LNCAP (cell line): Measurements from ENCODE around the gene CDH4.

ENCODE experiments used
- CTCF ChIP-seq: fragments of 450-650 bp; IDR thresholded peaks from 2 replicates; pipeline ENCODE4 v1.5.1; 2017; ENCODE audit warnings: mild to moderate bottlenecking

CDH4 gene

GRCh38 chr20:61812121-61812844, 560.2 kb downstream of the CDH4 start:
- TF ChIP-seq CTCF, result no peak

GRCh38 chr20:61812845-61813485, 560.9 kb downstream of the CDH4 start:
- TF ChIP-seq CTCF, result no peak

GRCh38 chr20:61813791-61814190, 561.7 kb downstream of the CDH4 start:
- TF ChIP-seq CTCF, result no peak

GRCh38 chr20:61814244-61814643, 562.2 kb downstream of the CDH4 start:
- no peak for TF ChIP-seq CTCF

GRCh38 chr20:61814726-61815125, 562.7 kb downstream of the CDH4 start:
- no peak for TF ChIP-seq CTCF

GRCh38 chr20:61815176-61815575, 563.1 kb downstream of the CDH4 start:
- TF ChIP-seq CTCF, result no peak

GRCh38 chr20:61815678-61816077, 563.6 kb downstream of the CDH4 start:
- no peak for TF ChIP-seq CTCF
